Endothelial cell of umbilical vein (primary cell): ENCODE data around the gene CCDC59. TPM values are rescaled to one million over a fixed set of nuclear protein-coding genes. Genes with fewer than 3 reads are reported as not detected.

ENCODE experiments used
- Bru-seq: library from RNA; stranded (reverse); fragments of 400-500 nt; gene quantifications from one replicate; lab custom pipeline; 2021; lab: Mats Ljungman, UMichigan
- BruChase-seq, 2 experiments: library from RNA; stranded (reverse); fragments of 400-500 nt; gene quantifications; one replicate each; lab custom pipeline; 2021; lab: Mats Ljungman, UMichigan
- BruUV-seq: library from RNA; stranded (reverse); fragments of 400-500 nt; replicated peaks from 2 replicates; lab custom pipeline; 2021; lab: Mats Ljungman, UMichigan
- CTCF ChIA-PET: fragments of 300-600, 350-600 bp; sonication (Branson Sonifier 250); formaldehyde crosslinking; loops from one replicate; lab custom pipeline; 2021; ENCODE audit warnings: antibody characterized with exemption, inconsistent platforms; lab: Charles Lee
- POLR2A ChIA-PET: fragments of 300-600, 350-600 bp; sonication (Branson Sonifier 250); formaldehyde crosslinking; loops from one replicate; lab custom pipeline; 2021; ENCODE audit warnings: antibody characterized with exemption, inconsistent platforms; lab: Charles Lee
- DNase-seq: peaks from one replicate; pipeline ENCODE4 v3.0.0-alpha.2; 2011; ENCODE audit warnings: low read depth, low spot score
- FAIRE-seq: peaks from 2 replicates; lab custom pipeline; 2011; peaks lifted over from hg19 to GRCh38; lab: Jason Lieb, UNC
- H2AFZ ChIP-seq: 2 replicates; pipeline ENCODE4 v1.6.0; 2012; ENCODE audit warnings: low read depth, low read length, control low read depth, inconsistent platforms
- H3K27ac ChIP-seq: 2 replicates; pipeline ENCODE4 v1.5.1; 2011; ENCODE audit warnings: low read depth, mild to moderate bottlenecking, control low read depth, low read length, moderate library complexity; ENCODE audit not compliant: insufficient read depth
- H3K27me3 ChIP-seq, 2 experiments: 2 replicates each; pipeline versions ENCODE4 v1.6.0 to v1.6.1; 2011; ENCODE audit warnings: low read length in 2 of 2, mixed read lengths in 1 of 2; ENCODE audit not compliant: control insufficient read depth in 2 of 2, insufficient read depth in 2 of 2
- H3K36me3 ChIP-seq, 2 experiments: 2 replicates in 1 of 2; 3 replicates in 1 of 2; pipeline ENCODE4 v1.5.1; 2011; ENCODE audit warnings: low read length in 2 of 2, mild to moderate bottlenecking in 1 of 2, moderate library complexity in 1 of 2; ENCODE audit not compliant: control insufficient read depth in 2 of 2, insufficient read depth in 2 of 2; ENCODE audit errors: extremely low read depth in 1 of 2
- H3K4me1 ChIP-seq: 3 replicates; pipeline ENCODE4 v1.5.1; 2011; ENCODE audit warnings: mild to moderate bottlenecking, low read length; ENCODE audit not compliant: control insufficient read depth, insufficient read depth; ENCODE audit errors: extremely low read depth
- H3K4me2 ChIP-seq: 2 replicates; pipeline ENCODE4 v1.6.1; 2011; ENCODE audit warnings: low read length, control low read depth, mixed read lengths; ENCODE audit not compliant: insufficient read depth
- H3K4me3 ChIP-seq, 3 experiments: fragments of 200-600 bp in 1 of 3; sonication (generic), shearing (Covaris generic) in 1 of 3; replicated peaks in 1 of 3; 2 replicates each; pipeline ENCODE4 v1.5.1; 2011 to 2016; ENCODE audit warnings: control low read depth in 3 of 3, low read length in 3 of 3, mild to moderate bottlenecking in 2 of 3, inconsistent platforms in 1 of 3, low read depth in 1 of 3, moderate library complexity in 1 of 3; ENCODE audit not compliant: insufficient read depth in 1 of 3
- H3K79me2 ChIP-seq: 2 replicates; pipeline ENCODE4 v1.6.0; 2012; ENCODE audit warnings: low read length, inconsistent platforms; ENCODE audit not compliant: control insufficient read depth, insufficient read depth
- H3K9ac ChIP-seq: replicated peaks from 2 replicates; pipeline ENCODE3; 2011; ENCODE audit warnings: low read length, control low read depth; ENCODE audit not compliant: insufficient read depth; ENCODE audit errors: extremely low read depth
- H3K9me1 ChIP-seq: replicated peaks from 3 replicates; pipeline ENCODE4 v1.6.0; 2011; ENCODE audit warnings: mild to moderate bottlenecking, low read length; ENCODE audit not compliant: control insufficient read depth, insufficient read depth; ENCODE audit errors: extremely low read depth
- H3K9me3 ChIP-seq: replicated peaks from 2 replicates; pipeline ENCODE4 v1.5.1; 2012; ENCODE audit warnings: low read length, inconsistent platforms; ENCODE audit not compliant: control insufficient read depth, insufficient read depth
- H4K20me1 ChIP-seq: replicated peaks from 2 replicates; pipeline ENCODE3; 2011; ENCODE audit warnings: mild to moderate bottlenecking, low read length; ENCODE audit not compliant: control insufficient read depth, insufficient read depth; ENCODE audit errors: extremely low read depth
- CTCF ChIP-seq, 2 donors: IDR thresholded peaks; 1 replicate in 1 of 2; 2 replicates in 1 of 2; pipeline ENCODE4 v1.5.1; 2011; ENCODE audit warnings: low read length in 2 of 2, mild to moderate bottlenecking in 2 of 2, moderate library complexity in 2 of 2, control low read depth in 1 of 2, inconsistent platforms in 1 of 2, low read depth in 1 of 2; ENCODE audit not compliant: insufficient read depth in 1 of 2; ENCODE audit errors: extremely low read depth in 1 of 2
- FOS ChIP-seq: IDR thresholded peaks from 2 replicates; pipeline ENCODE4 v1.6.1; 2011; ENCODE audit warnings: mild to moderate bottlenecking, low read length, moderate library complexity, borderline replicate concordance; ENCODE audit not compliant: insufficient read depth
- MYC ChIP-seq: IDR thresholded peaks from one replicate; pipeline ENCODE4 v1.6.1; 2011; ENCODE audit warnings: mild to moderate bottlenecking, low read depth, low read length
- POLR2A ChIP-seq: IDR thresholded peaks from 2 replicates; pipeline ENCODE4 v1.6.1; 2012; ENCODE audit warnings: low read depth, mild to moderate bottlenecking, control low read depth, low read length
- POLR2AphosphoS5 ChIP-seq: IDR thresholded peaks from 2 replicates; pipeline ENCODE4 v1.6.1; 2012; ENCODE audit warnings: low read depth, mild to moderate bottlenecking, control low read depth, low read length, moderate library complexity; ENCODE audit not compliant: insufficient read depth
- dilution Hi-C: fragments of 300-500 bp; cut with MboI; formaldehyde crosslinking; loops from one replicate; pipeline ENCODE4 v1.15.0; 2019; ENCODE audit warnings: low sequenced_read_pairs; ENCODE audit not compliant: extremely low pct_ligation_motif_present
- intact Hi-C: fragments of 100-400 bp; cut with micrococcal nuclease; formaldehyde crosslinking; loops from one replicate; pipeline ENCODE4 v1.10.0; 2022
- long read RNA-seq: library from polyadenylated mRNA; stranded (forward); transcript quantifications from one replicate; pipeline ENCODE4 v2.0.0, GENCODE V29; 2021
- polyA minus RNA-seq, 3 experiments: library from RNA; depleted of rRNA, polyadenylated mRNA; stranded (reverse); fragments of >200 nt; gene quantifications; 1 replicate in 1 of 3; 2 replicates in 2 of 3; pipeline ENCODE4 v1.2.3, GENCODE V29; 2011
- polyA plus RNA-seq, 4 experiments: library from polyadenylated mRNA; depleted of rRNA in 3 of 4; stranded (reverse) in 3 of 4; unstranded in 1 of 4; fragments of >200 nt; gene quantifications; 2 replicates each; pipeline versions ENCODE4 v1.2.1 to v1.2.3, GENCODE V29; 2011 to 2012; ENCODE audit warnings: missing spikeins in 1 of 4
- total RNA-seq: library from RNA; stranded (reverse); gene quantifications from 2 replicates; pipeline ENCODE4 v1.2.3, GENCODE V29; 2021
- TF ChIP-seq, protein P1 (sequence below): IDR thresholded peaks from 2 replicates; pipeline ENCODE4 v1.6.1; 2011; ENCODE audit not compliant: insufficient read depth, insufficient read length

Gene CCDC59
- 45.4 and 50.7 TPM in 2 replicates for total RNA-seq
- 6.9 and 12.1 TPM in 2 replicates for polyA plus RNA-seq
- 23.5 and 24.1 TPM in 2 replicates for polyA plus RNA-seq (2011; cell fraction: cytosol; rRNA removed)
- 22.2 and 29.5 TPM in 2 replicates for polyA plus RNA-seq (2011; cell fraction: nucleus; rRNA removed)
- 53.1 and 58.4 TPM in 2 replicates for polyA plus RNA-seq (2012)
- 3.0 and 6.3 TPM in 2 replicates for polyA minus RNA-seq
- polyA minus RNA-seq (2011; cell fraction: cytosol; rRNA and poly(A)+ RNA removed): 15.4 TPM
- 19.1 and 21.1 TPM in 2 replicates for polyA minus RNA-seq (2011; cell fraction: nucleus; rRNA and poly(A)+ RNA removed)
- Bru-seq, nascent RNA: percentile 93 among the genes with signal in this experiment
- BruChase-seq, experiment 1, labeled RNA remaining after a 6-hour chase: percentile 83 among the genes with signal in this experiment
- percentile 91 among the genes with signal in this experiment for BruChase-seq, experiment 2, labeled RNA remaining after a 2-hour chase
- long read RNA-seq, transcript CCDC59-201 (4 exons, 1,983 nt): major isoform, 58 of 74 reads
- long read RNA-seq, transcript CCDC59-203 (4 exons, 984 nt): minor isoform, 6 of 74 reads
- long read RNA-seq, partial matches to known transcripts: 4 of 74 reads
- long read RNA-seq, other reads (novel, unspliced or antisense): 1 of 74 reads

DNA sequence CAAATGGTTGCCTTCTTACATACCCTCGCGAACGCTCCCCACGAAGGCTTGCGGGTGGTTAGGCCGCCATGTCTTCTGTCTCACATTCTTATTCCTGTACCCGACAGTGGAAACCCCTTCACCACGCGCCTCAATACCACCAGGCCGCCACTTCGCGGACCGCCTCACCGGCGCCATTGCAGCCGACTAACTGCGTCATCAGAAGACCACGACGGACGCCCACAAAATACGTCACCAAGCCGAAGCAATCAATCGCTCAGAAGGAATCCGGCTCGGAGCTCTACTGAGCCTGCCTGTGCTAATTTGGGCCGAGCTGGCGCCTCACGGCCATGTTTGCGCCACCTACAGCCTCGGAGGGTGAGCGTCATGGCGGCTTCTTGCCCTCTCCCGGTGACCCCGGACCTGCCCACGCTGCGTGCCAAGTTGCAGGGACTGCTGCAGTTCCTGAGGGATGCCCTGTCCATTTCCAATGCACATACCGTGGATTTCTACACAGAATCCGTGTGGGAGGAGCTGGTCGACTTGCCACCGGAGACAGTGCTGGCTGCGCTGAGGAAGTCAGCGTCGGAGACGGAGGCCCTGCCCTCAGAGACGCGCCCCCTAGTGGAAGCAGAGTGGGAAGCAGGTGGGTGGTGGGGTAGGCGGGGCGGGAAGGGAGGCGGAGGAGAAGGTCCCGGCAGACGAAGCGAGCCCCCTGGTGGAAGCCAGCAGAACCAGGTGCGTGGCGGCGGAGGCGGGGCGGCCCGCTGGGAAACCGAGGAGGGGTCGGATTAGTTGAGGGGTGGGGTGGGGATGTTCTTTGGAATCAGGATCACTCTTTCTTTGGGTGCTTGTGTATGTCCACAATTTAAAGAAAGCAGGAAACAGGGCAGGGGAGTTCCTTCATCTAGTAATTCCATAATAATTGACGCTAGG lies at the start of gene CCDC59, which contains the start of gene METTL25:
TSS of gene CCDC59 (minus strand) at position 188 of the 915 bp plus-strand sequence. CDS start at position 177, 11 bp downstream.
TSS of gene METTL25 (plus strand) at position 330 of the 915 bp plus-strand sequence. CDS start at position 367, 37 bp downstream.
- dilution Hi-C loops: no loop called here
- H3K9me3 ChIP-seq: no peaks in the 10 kb centered on the region

More for the DNA sequence above, at the start of gene CCDC59, which contains the start of gene METTL25:
- peaks cover 29% of the 10 kb centered on the region for H3K79me2 ChIP-seq
- H2AFZ ChIP-seq: peak within 1 kb of the TSS; percentile 98
- peak within 1 kb of the TSS; percentile 99 for H3K9ac ChIP-seq
- peak within 1 kb of the TSS; percentile 90 for H3K27ac ChIP-seq
- TF ChIP-seq POLR2A (no peak), CTCF (IDR thresholded peaks at IDR 0.05; ENCODE audit: extremely low read depth in 1 of 2, insufficient read depth in 1 of 2, low read depth in 1 of 2, low read length in 2 of 2) (peak; percentile 96 to 98), MYC (peak; percentile 50), POLR2AphosphoS5 (peak; percentile 82), FOS (no peak)
- TF ChIP-seq, protein P1, sequence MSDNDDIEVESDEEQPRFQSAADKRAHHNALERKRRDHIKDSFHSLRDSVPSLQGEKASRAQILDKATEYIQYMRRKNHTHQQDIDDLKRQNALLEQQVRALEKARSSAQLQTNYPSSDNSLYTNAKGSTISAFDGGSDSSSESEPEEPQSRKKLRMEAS: peak; percentile 7
- intact Hi-C loops: loop anchor here (1.0 kb wide), 1 partner anchor 714 kb away; no protein-coding TSS in a partner anchor
- peaks cover 21% of the 10 kb centered on the region for H3K4me1 ChIP-seq
- DNase-seq (peak; percentile 98), FAIRE-seq (peak; percentile 87)
- H3K4me2 ChIP-seq: peak within 1 kb of the TSS; percentile 95
- no peaks in the 10 kb centered on the region for H4K20me1 ChIP-seq
- H3K9me1 ChIP-seq: no peaks in the 10 kb centered on the region
- ChIA-PET POLR2A (interaction anchor here (1.0 to 1.6 kb wide), 3 partner anchors 20 to 327 kb away, joined by 3 to 6 read pairs (median 4); partner anchors contain the start of gene TMTC2), CTCF (interaction anchor here (0.6 to 1.4 kb wide), 18 partner anchors 9 to 715 kb away, joined by 3 to 16 read pairs (median 4); partner anchors contain the start of gene TMTC2)
- peak within 1 kb of the TSS; percentile 65 to 99 (median 81) for H3K4me3 ChIP-seq
- H3K27me3 ChIP-seq: no peaks in the 10 kb centered on the region
- BruUV-seq: no TSS peak
- peaks cover 5 to 6% of the 10 kb centered on the region in 2 experiments for H3K36me3 ChIP-seq
